HAP-1 (cell line): Measurements from ENCODE around the gene AGPAT3.

Source experiments
- DNase-seq, 2 experiments: peaks; one replicate each; pipeline ENCODE4 v3.0.0-alpha.2; 2016 to 2020; ENCODE audit warnings: low spot score in 2 of 2
- H3K27me3 ChIP-seq: fragments of 250-450 bp; sonication (Bioruptor Pico); 2 replicates; pipeline ENCODE4 v1.5.1; 2020; ENCODE audit warnings: low read depth, mild to moderate bottlenecking, moderate library complexity
- H3K36me3 ChIP-seq: fragments of 250-450 bp; sonication (Bioruptor Pico); replicated peaks from 2 replicates; pipeline ENCODE4 v1.5.1; 2020; ENCODE audit warnings: mild to moderate bottlenecking
- H3K4me1 ChIP-seq: fragments of 250-450 bp; sonication (Bioruptor Pico); 2 replicates; pipeline ENCODE4 v1.5.1; 2020; ENCODE audit warnings: mild to moderate bottlenecking
- H3K4me3 ChIP-seq: fragments of 250-450 bp; sonication (Bioruptor Pico); 2 replicates; pipeline ENCODE4 v1.5.1; 2020; ENCODE audit warnings: mild to moderate bottlenecking, moderate library complexity
- H3K9me3 ChIP-seq: fragments of 250-450 bp; sonication (Bioruptor Pico); 2 replicates; pipeline ENCODE4 v1.5.1; 2020; ENCODE audit warnings: mild to moderate bottlenecking, moderate library complexity
- in situ Hi-C: fragments of 300-500 bp; cut with MboI; formaldehyde crosslinking; loops from 3 replicates; pipeline ENCODE4 v1.14.3; 2020; ENCODE audit warnings: low sequenced_read_pairs, inconsistent platforms, mixed read lengths

Gene AGPAT3

GRCh38 chr21:43986544-43987451, 121.8 kb downstream of the AGPAT3 start:
- no peak for DNase-seq
- no peaks in the 10 kb centered on the region for H3K36me3 ChIP-seq
- no peaks in the 10 kb centered on the region for H3K4me1 ChIP-seq
- H3K9me3 ChIP-seq, result no peaks in the 10 kb centered on the region
- in situ Hi-C loops, result no loop called here
- H3K27me3 ChIP-seq, result no peaks in the 10 kb centered on the region
- H3K4me3 ChIP-seq, result no peak overlapping the region

GRCh38 chr21:43987509-43987908, 122.5 kb downstream of the AGPAT3 start:
- Histone ChIP-seq H3K36me3 (no peaks in the 10 kb centered on the region), H3K4me1 (no peaks in the 10 kb centered on the region), H3K4me3 (no peak overlapping the region), H3K27me3 (no peaks in the 10 kb centered on the region), H3K9me3 (no peaks in the 10 kb centered on the region)
- no peak for DNase-seq
- in situ Hi-C loops, result no loop called here

- Histone ChIP-seq H3K27me3 (no peaks in the 10 kb centered on the region), H3K4me1 (no peaks in the 10 kb centered on the region), H3K9me3 (no peaks in the 10 kb centered on the region), H3K4me3 (no peak overlapping the region), H3K36me3 (no peaks in the 10 kb centered on the region)
- no peak for DNase-seq
- in situ Hi-C loops, result no loop called here
These were observed 123.0 kb downstream of the AGPAT3 start for GRCh38 chr21:43988016-43988415.

GRCh38 chr21:43988506-43989230, 123.6 kb downstream of the AGPAT3 start:
- Histone ChIP-seq H3K27me3 (no peaks in the 10 kb centered on the region), H3K9me3 (no peaks in the 10 kb centered on the region), H3K4me1 (no peaks in the 10 kb centered on the region), H3K36me3 (no peaks in the 10 kb centered on the region), H3K4me3 (no peak overlapping the region)
- no peak for DNase-seq
- in situ Hi-C loops, result no loop called here

- in situ Hi-C loops, result no loop called here
These were observed 124.4 kb downstream of the AGPAT3 start for GRCh38 chr21:43989401-43989800.

GRCh38 chr21:43991447-43991991, 126.5 kb downstream of the AGPAT3 start:
- Histone ChIP-seq H3K4me3 (no peak overlapping the region), H3K9me3 (no peaks in the 10 kb centered on the region), H3K36me3 (no peaks in the 10 kb centered on the region), H3K27me3 (no peaks in the 10 kb centered on the region), H3K4me1 (no peaks in the 10 kb centered on the region)
- in situ Hi-C loops, result no loop called here
- DNase-seq, result no peak

More at GRCh38 chr21:43989401-43989800, 124.4 kb downstream of the AGPAT3 start:
- H3K4me3 ChIP-seq, result no peak overlapping the region
- no peaks in the 10 kb centered on the region for H3K36me3 ChIP-seq
- H3K4me1 ChIP-seq, result no peaks in the 10 kb centered on the region
- no peaks in the 10 kb centered on the region for H3K9me3 ChIP-seq
- no peaks in the 10 kb centered on the region for H3K27me3 ChIP-seq
- no peak for DNase-seq

GRCh38 chr21:43992121-43992520, 127.1 kb downstream of the AGPAT3 start:
- Histone ChIP-seq H3K4me1 (no peaks in the 10 kb centered on the region; the same call in 1 of the 2 replicates), H3K4me3 (no peak overlapping the region), H3K27me3 (peaks cover 5% of the 10 kb centered on the region), H3K9me3 (no peaks in the 10 kb centered on the region), H3K36me3 (no peaks in the 10 kb centered on the region)
- in situ Hi-C loops, result no loop called here
- DNase-seq, result no peak

GRCh38 chr21:43993420-43993934, 128.5 kb downstream of the AGPAT3 start:
- no peak overlapping the region for H3K4me3 ChIP-seq
- no peaks in the 10 kb centered on the region; the same call in 1 of the 2 replicates for H3K4me1 ChIP-seq
- peaks cover 7% of the 10 kb centered on the region for H3K27me3 ChIP-seq
- H3K36me3 ChIP-seq, result no peaks in the 10 kb centered on the region
- H3K9me3 ChIP-seq, result no peaks in the 10 kb centered on the region
- no peak for DNase-seq
- in situ Hi-C loops, result no loop called here

GRCh38 chr21:43994085-43994484, 129.1 kb downstream of the AGPAT3 start:
- no peak for DNase-seq

GRCh38 chr21:43994646-43995045, 129.6 kb downstream of the AGPAT3 start:
- in situ Hi-C loops, result no loop called here
- DNase-seq, result no peak
- Histone ChIP-seq H3K4me1 (no peaks in the 10 kb centered on the region; the same call in 1 of the 2 replicates), H3K9me3 (no peaks in the 10 kb centered on the region), H3K27me3 (peaks cover 7% of the 10 kb centered on the region), H3K36me3 (no peaks in the 10 kb centered on the region), H3K4me3 (no peak overlapping the region)

More at GRCh38 chr21:43994085-43994484, 129.1 kb downstream of the AGPAT3 start:
- no peaks in the 10 kb centered on the region for H3K9me3 ChIP-seq
- H3K36me3 ChIP-seq, result no peaks in the 10 kb centered on the region
- H3K4me3 ChIP-seq, result no peak overlapping the region
- in situ Hi-C loops, result no loop called here
- peaks cover 7% of the 10 kb centered on the region for H3K27me3 ChIP-seq
- H3K4me1 ChIP-seq, result no peaks in the 10 kb centered on the region; the same call in 1 of the 2 replicates

GRCh38 chr21:43995521-43996105, 130.6 kb downstream of the AGPAT3 start:
- Histone ChIP-seq H3K9me3 (no peaks in the 10 kb centered on the region), H3K27me3 (peaks cover 7% of the 10 kb centered on the region), H3K4me3 (no peak overlapping the region), H3K36me3 (no peaks in the 10 kb centered on the region), H3K4me1 (no peaks in the 10 kb centered on the region; the same call in 1 of the 2 replicates)
- in situ Hi-C loops, result no loop called here
- no peak for DNase-seq

- no peak for DNase-seq
- Histone ChIP-seq H3K27me3 (peaks cover 7% of the 10 kb centered on the region), H3K4me3 (no peak overlapping the region), H3K4me1 (no peaks in the 10 kb centered on the region; the same call in 1 of the 2 replicates), H3K9me3 (no peaks in the 10 kb centered on the region), H3K36me3 (no peaks in the 10 kb centered on the region)
- in situ Hi-C loops, result no loop called here
These were observed 133.0 kb downstream of the AGPAT3 start for GRCh38 chr21:43997766-43998742.
